ENCODE data around the gene LDB2.

GRCh38 chr4:16772366-16772850, 126.0 kb downstream of the LDB2 start:
- no peak for TF ChIP-seq FOXA1 (IDR thresholded peaks at IDR 0.05)
- no peak for TF ChIP-seq LEF1 (IDR thresholded peaks at IDR 0.05; ENCODE audit: borderline replicate concordance)
- no peak for TF ChIP-seq NFRKB (IDR thresholded peaks at IDR 0.05)
- no peak for TF ChIP-seq SUZ12 (IDR thresholded peaks at IDR 0.05)
- no peak for TF ChIP-seq FOXK2 (IDR thresholded peaks at IDR 0.05)
- no peak for TF ChIP-seq ZNF384 (IDR thresholded peaks at IDR 0.05)
